T-helper 2 cell treated with Interferon-gamma antibody and Interleukin-4, amounts not matched to agents 5 μg/mL and 100 μg/mL, for 36 hours (primary cell): ENCODE measurements around the gene TMC2.
"Not testable (repeated sequence)": the region's sequence is repeated elsewhere in the genome, so short reads cannot be mapped to it uniquely, and the experiment has no call there.

Experiments used
- DNase-seq: peaks from one replicate; pipeline ENCODE4 v3.0.0; 2021; ENCODE audit warnings: low spot score
- H3K27ac Mint-ChIP-seq: one replicate; pipeline ENCODE4 v1.8.0; 2021; ENCODE audit warnings: mild to moderate bottlenecking, mixed read lengths
- H3K27me3 Mint-ChIP-seq: one replicate; pipeline ENCODE4 v1.8.0; 2021; ENCODE audit warnings: low read depth, mixed read lengths
- H3K36me3 Mint-ChIP-seq: one replicate; pipeline ENCODE4 v1.8.0; 2021; ENCODE audit warnings: low read depth, mixed read lengths
- H3K4me1 Mint-ChIP-seq: one replicate; pipeline ENCODE4 v1.8.0; 2021; ENCODE audit warnings: low read depth, mixed read lengths
- H3K4me3 Mint-ChIP-seq: one replicate; pipeline ENCODE4 v1.8.0; 2022; ENCODE audit warnings: mild to moderate bottlenecking, moderate library complexity, mixed read lengths
- H3K9me3 Mint-ChIP-seq: one replicate; pipeline ENCODE4 v1.8.0; 2021; ENCODE audit warnings: mixed read lengths

Gene TMC2

DNA sequence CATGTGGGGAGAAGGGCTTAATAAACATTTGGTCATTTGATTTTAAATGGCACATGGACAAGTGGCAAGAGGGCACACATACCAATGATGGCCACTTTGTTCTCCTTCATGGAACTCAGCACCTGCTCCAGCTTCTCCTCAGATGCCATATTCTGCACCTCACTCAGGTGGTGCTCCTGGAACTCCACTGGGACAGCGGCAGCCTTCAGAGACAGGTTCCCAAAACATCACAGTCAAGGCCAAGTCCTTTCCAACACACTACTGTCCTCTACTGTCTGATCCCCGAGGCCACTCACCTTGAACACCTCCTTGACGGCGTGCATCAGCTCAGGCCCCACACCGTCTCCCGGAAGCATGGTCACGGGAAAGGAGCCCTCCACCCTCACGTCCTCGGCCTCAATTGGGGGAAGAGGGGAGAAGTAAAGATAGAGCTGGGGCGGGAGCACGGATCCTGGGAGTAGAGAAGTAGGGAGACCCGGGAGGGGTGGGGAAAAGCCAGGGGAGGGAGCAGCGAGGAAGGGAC, 127.1 kb downstream of the TMC2 start:
- Mint-ChIP-seq H3K9me3 (no peaks in the 10 kb centered on the region), H3K36me3 (peaks cover 42% of the 10 kb centered on the region), H3K27ac (peak overlapping the region; percentile 88), H3K27me3 (peaks cover 2% of the 10 kb centered on the region), H3K4me3 (peak overlapping the region; percentile 77), H3K4me1 (peaks cover 14% of the 10 kb centered on the region)
- DNase-seq = no peak

- peak; percentile 93 for DNase-seq
- peak within 1 kb of the TSS; percentile 91 for H3K27ac Mint-ChIP-seq
- H3K27me3 Mint-ChIP-seq = peaks cover 7% of the 10 kb centered on the region
- H3K9me3 Mint-ChIP-seq = no peaks in the 10 kb centered on the region
- H3K4me3 Mint-ChIP-seq = peak within 1 kb of the TSS; percentile 77
- peaks cover 35% of the 10 kb centered on the region for H3K36me3 Mint-ChIP-seq
- peaks cover 14% of the 10 kb centered on the region for H3K4me1 Mint-ChIP-seq
These were observed 127.7 kb downstream of the TMC2 start, which contains the start of gene IDH3B for GRCh38 chr20:2663887-2664719. Gene IDH3B, minus strand, starts transcription at chr20:2664216. Its CDS starts 28 bp downstream, at chr20:2664188.

- Mint-ChIP-seq H3K27ac (no peak overlapping the region), H3K4me1 (no peaks in the 10 kb centered on the region), H3K4me3 (no peak overlapping the region), H3K9me3 (no peaks in the 10 kb centered on the region), H3K36me3 (no peaks in the 10 kb centered on the region), H3K27me3 (peaks cover 7% of the 10 kb centered on the region)
- no peak for DNase-seq
These were observed 135.6 kb downstream of the TMC2 start for GRCh38 chr20:2671977-2672376.

GRCh38 chr20:2672446-2672845, 136.1 kb downstream of the TMC2 start:
- Mint-ChIP-seq H3K4me3 (no peak overlapping the region), H3K9me3 (no peaks in the 10 kb centered on the region), H3K27me3 (peaks cover 7% of the 10 kb centered on the region), H3K27ac (no peak overlapping the region), H3K4me1 (peaks cover under 1% of the 10 kb centered on the region), H3K36me3 (no peaks in the 10 kb centered on the region)
- DNase-seq = no peak

DNA sequence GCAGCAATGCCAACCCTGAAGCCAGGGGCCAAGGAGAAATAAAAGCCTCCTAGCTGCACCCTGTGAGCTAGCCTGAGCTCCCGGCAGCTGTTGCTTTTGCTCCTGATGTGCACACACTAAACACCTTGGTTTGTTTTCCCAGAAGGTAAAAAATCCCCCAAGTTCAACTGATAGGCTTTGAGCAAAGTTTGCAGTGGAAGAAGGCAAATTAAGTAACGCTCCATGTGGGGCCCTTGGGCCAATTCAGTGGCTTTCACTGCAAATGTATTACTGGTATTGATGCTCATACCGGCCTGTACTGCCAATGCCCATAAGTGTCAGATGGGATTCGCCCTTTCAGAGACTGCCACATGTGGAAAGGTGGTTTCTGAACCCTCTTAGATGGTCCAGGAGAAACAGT, 137.1 kb downstream of the TMC2 start:
- H3K36me3 Mint-ChIP-seq = no peaks in the 10 kb centered on the region
- H3K27me3 Mint-ChIP-seq = peaks cover 5% of the 10 kb centered on the region
- no peak overlapping the region for H3K27ac Mint-ChIP-seq
- H3K4me1 Mint-ChIP-seq = peaks cover 1% of the 10 kb centered on the region
- no peak overlapping the region for H3K4me3 Mint-ChIP-seq
- no peaks in the 10 kb centered on the region for H3K9me3 Mint-ChIP-seq
- no peak for DNase-seq

DNA sequence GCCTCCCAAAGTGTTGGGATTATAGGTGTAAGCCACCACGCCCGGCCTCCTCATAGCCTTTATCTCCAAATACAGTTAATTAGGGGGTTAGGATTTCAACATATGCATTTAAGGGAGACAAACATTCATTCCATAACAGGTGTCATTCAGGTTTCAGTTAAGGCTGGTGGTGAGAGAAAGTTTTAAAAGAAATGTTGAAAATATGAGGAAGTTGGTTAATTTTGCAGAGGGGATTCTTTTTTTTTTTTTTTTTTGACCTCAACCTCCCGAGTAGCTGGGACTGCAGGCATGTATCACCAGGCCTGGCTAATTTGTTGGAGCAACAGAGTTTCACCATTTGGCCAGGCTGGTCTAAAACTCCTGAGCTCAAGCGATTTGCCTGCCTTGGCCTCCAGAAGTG, 143.7 kb downstream of the TMC2 start:
- Mint-ChIP-seq H3K9me3 (no peaks in the 10 kb centered on the region), H3K27me3 (peaks cover 18% of the 10 kb centered on the region), H3K4me1 (peaks cover 4% of the 10 kb centered on the region)

DNA sequence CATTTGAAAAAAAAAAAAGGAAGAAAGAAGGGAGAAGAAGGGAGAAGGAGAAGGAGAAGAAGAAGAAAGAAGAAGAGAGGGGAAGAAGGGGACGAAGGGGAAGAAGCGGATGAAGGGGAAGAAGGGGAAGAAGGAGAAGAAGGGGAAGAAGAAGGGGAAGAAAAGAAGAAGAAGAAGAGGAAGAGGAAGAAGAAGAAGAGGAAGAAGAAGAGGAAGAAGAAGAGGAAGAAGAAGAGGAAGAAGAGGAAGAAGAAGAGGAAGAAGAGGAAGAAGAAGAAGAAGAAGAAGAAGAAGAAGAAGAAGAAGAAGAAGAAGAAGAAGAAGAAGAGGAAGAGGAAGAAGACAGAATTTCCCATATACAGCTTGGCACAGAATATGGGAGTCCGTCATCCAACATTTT, 145.7 kb downstream of the TMC2 start:
- peaks cover 18% of the 10 kb centered on the region for H3K27me3 Mint-ChIP-seq
- H3K4me1 Mint-ChIP-seq, H3K9me3 Mint-ChIP-seq, H3K27ac Mint-ChIP-seq, DNase-seq, H3K36me3 Mint-ChIP-seq, H3K4me3 Mint-ChIP-seq: not testable (repeated sequence)

More for the DNA sequence above, 143.7 kb downstream of the TMC2 start:
- no peak overlapping the region for H3K27ac Mint-ChIP-seq
- no peak for DNase-seq
- no peaks in the 10 kb centered on the region for H3K36me3 Mint-ChIP-seq
- no peak overlapping the region for H3K4me3 Mint-ChIP-seq

DNA sequence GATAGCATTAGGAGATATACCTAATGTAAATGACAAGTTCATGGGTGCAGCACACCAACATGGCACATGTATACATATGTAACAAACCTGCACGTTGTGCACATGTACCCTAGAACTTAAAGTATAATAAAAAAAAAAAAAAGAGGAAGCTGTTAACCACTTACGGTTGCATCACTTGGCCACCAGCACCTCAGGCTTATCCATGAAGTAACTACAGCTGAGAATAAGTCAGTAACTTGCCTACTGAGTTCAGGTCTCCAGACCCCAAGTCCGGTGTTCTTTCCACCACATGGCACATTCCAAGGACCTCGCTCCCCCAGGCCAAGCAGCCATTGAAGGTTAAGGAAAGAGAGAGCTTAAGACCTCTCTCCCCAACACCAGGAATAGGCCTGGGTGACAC, 148.4 kb downstream of the TMC2 start:
- DNase-seq, H3K9me3 Mint-ChIP-seq, H3K4me3 Mint-ChIP-seq, H3K36me3 Mint-ChIP-seq, H3K27ac Mint-ChIP-seq: not testable (repeated sequence)
- H3K4me1 Mint-ChIP-seq = peaks cover 18% of the 10 kb centered on the region
- peaks cover 25% of the 10 kb centered on the region for H3K27me3 Mint-ChIP-seq

GRCh38 chr20:2687514-2687913, 151.1 kb downstream of the TMC2 start:
- H3K9me3 Mint-ChIP-seq = no peaks in the 10 kb centered on the region
- no peak for DNase-seq
- peak overlapping the region; percentile 68 for H3K27ac Mint-ChIP-seq
- H3K36me3 Mint-ChIP-seq = peaks cover 7% of the 10 kb centered on the region
- peaks cover 28% of the 10 kb centered on the region for H3K4me1 Mint-ChIP-seq
- H3K4me3 Mint-ChIP-seq = peak overlapping the region; percentile 44
- H3K27me3 Mint-ChIP-seq = peaks cover 37% of the 10 kb centered on the region

- Mint-ChIP-seq H3K4me3 (peak overlapping the region; percentile 44), H3K36me3 (peaks cover 7% of the 10 kb centered on the region), H3K9me3 (no peaks in the 10 kb centered on the region), H3K27me3 (peaks cover 33% of the 10 kb centered on the region), H3K27ac (peak overlapping the region; percentile 68), H3K4me1 (peaks cover 28% of the 10 kb centered on the region)
- DNase-seq = peak; percentile 81
These were observed 151.7 kb downstream of the TMC2 start for GRCh38 chr20:2688041-2688591.

DNA sequence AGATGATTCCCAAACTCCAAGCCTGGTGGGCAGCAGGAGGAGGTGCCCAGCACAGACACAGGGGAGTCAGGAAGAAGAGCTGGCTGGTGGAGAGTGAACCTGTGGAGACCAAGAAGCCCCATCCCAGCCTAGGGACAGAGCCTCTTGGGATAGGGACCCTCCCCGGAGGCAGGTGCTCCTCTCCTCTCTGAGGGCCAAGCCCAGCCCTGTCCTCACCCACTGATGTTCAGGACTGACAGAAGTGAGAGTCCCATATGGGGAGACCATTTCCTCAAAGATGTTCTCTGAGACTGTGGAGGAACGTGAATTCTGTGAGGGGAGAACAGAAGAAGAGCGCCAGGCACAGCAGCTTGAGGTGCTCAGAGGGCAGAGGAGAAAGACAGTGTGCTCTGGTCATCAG, 153.8 kb downstream of the TMC2 start:
- Mint-ChIP-seq H3K27me3 (peaks cover 40% of the 10 kb centered on the region), H3K4me3 (no peak overlapping the region), H3K27ac (no peak overlapping the region)

GRCh38 chr20:2690718-2691117, 154.3 kb downstream of the TMC2 start:
- Mint-ChIP-seq H3K4me1 (peaks cover 28% of the 10 kb centered on the region), H3K9me3 (no peaks in the 10 kb centered on the region), H3K27ac (no peak overlapping the region), H3K4me3 (peak overlapping the region; percentile 96), H3K36me3 (peaks cover 8% of the 10 kb centered on the region), H3K27me3 (peaks cover 45% of the 10 kb centered on the region)
- DNase-seq = no peak

More for the DNA sequence above, 153.8 kb downstream of the TMC2 start:
- Mint-ChIP-seq H3K4me1 (peaks cover 28% of the 10 kb centered on the region), H3K36me3 (peaks cover 8% of the 10 kb centered on the region), H3K9me3 (no peaks in the 10 kb centered on the region)
- DNase-seq = no peak

- H3K36me3 Mint-ChIP-seq = peaks cover 8% of the 10 kb centered on the region
- no peaks in the 10 kb centered on the region for H3K9me3 Mint-ChIP-seq
- H3K27me3 Mint-ChIP-seq = peaks cover 49% of the 10 kb centered on the region
- DNase-seq = no peak
- peaks cover 28% of the 10 kb centered on the region for H3K4me1 Mint-ChIP-seq
- H3K27ac Mint-ChIP-seq = peak overlapping the region; percentile 41
- peak overlapping the region; percentile 96 for H3K4me3 Mint-ChIP-seq
These were observed 154.8 kb downstream of the TMC2 start for GRCh38 chr20:2691127-2691526.
